HepG2 (cell line): ENCODE measurements around the gene PLEKHM2. TPM values are rescaled to one million over a fixed set of nuclear protein-coding genes. Genes with fewer than 3 reads are reported as not detected.
A peak's percentile ranks its signal among the peaks of the same experiment; 100 is the strongest.

ENCODE experiments used
- ATAC-seq: fragments of 200-7000 bp; cut with Tn5 transposase; 3 replicates; pipeline ENCODE4 v1.9.1; 2020; ENCODE audit warnings: mild to moderate bottlenecking, moderate library complexity
- BruUV-seq: library from RNA; stranded (reverse); fragments of 400-500 nt; replicated peaks from 2 replicates; lab custom pipeline; 2021; lab: Mats Ljungman, UMichigan
- CTCF ChIA-PET: fragments of 300-600 bp; formaldehyde crosslinking; extraction: SDS; loops from one replicate; lab custom pipeline; 2021; ENCODE audit warnings: low total read pairs, inconsistent platforms, low intra/inter-chr PET ratio; lab: Yijun Ruan, JAX
- POLR2A ChIA-PET: fragments of 350-600 bp; sonication (Branson Sonifier 250); formaldehyde crosslinking; loops from one replicate; lab custom pipeline; 2020; ENCODE audit warnings: antibody characterized with exemption, inconsistent platforms; lab: Yijun Ruan, JAX
- DNase-seq: peaks from one replicate; pipeline ENCODE4 v3.0.0-alpha.2; 2015; ENCODE audit warnings: low spot score
- FAIRE-seq: peaks from 3 replicates; lab custom pipeline; 2011; peaks lifted over from hg19 to GRCh38; lab: Jason Lieb, UNC
- H2AFZ ChIP-seq: one replicate; pipeline ENCODE4 v1.6.1; 2011; ENCODE audit warnings: low read length, inconsistent platforms
- H3K27ac ChIP-seq: fragments of 300-600 bp; 3 replicates; pipeline ENCODE4 v1.8.0; 2011; ENCODE audit warnings: mixed run types, mild to moderate bottlenecking, mixed read lengths, low read length, inconsistent platforms; ENCODE audit not compliant: insufficient read depth; ENCODE audit errors: extremely low read length
- H3K27me3 ChIP-seq, 2 experiments: fragments of 200-600 bp in 1 of 2; 2 replicates in 1 of 2; 3 replicates in 1 of 2; pipeline versions ENCODE4 v1.6.0 to v1.8.0; 2011; ENCODE audit warnings: low read length in 2 of 2, mild to moderate bottlenecking in 2 of 2, moderate library complexity in 2 of 2, inconsistent platforms in 1 of 2; ENCODE audit not compliant: insufficient read depth in 2 of 2, control insufficient read depth in 1 of 2
- H3K36me3 ChIP-seq, 2 experiments: fragments of 200-600 bp in 1 of 2; replicated peaks in 1 of 2; 2 replicates in 1 of 2; 3 replicates in 1 of 2; pipeline versions ENCODE4 v1.5.1 to v1.8.0; 2011; ENCODE audit warnings: low read length in 2 of 2, inconsistent platforms in 1 of 2; ENCODE audit not compliant: insufficient read depth in 2 of 2, control insufficient read depth in 1 of 2
- H3K4me1 ChIP-seq: 2 replicates; pipeline ENCODE4 v1.5.1; 2012; ENCODE audit warnings: low read length, inconsistent platforms; ENCODE audit not compliant: insufficient read depth
- H3K4me2 ChIP-seq: 2 replicates; pipeline ENCODE4 v1.6.0; 2011; ENCODE audit warnings: low read depth, low read length, inconsistent platforms
- H3K4me3 ChIP-seq, 3 experiments: fragments of 200-600 bp in 1 of 3; sonication (generic), shearing (Covaris generic) in 1 of 3; replicated peaks in 1 of 3; 2 replicates each; pipeline ENCODE4 v1.5.1; 2011 to 2016; ENCODE audit warnings: low read length in 3 of 3, inconsistent platforms in 2 of 3, low read depth in 2 of 3, mild to moderate bottlenecking in 2 of 3, control low read depth in 1 of 3, mixed read lengths in 1 of 3; ENCODE audit not compliant: insufficient read depth in 1 of 3
- H3K79me2 ChIP-seq: one replicate; pipeline ENCODE4 v1.6.1; 2011; ENCODE audit warnings: low read length, inconsistent platforms; ENCODE audit not compliant: insufficient read depth
- H3K9ac ChIP-seq: 2 replicates; pipeline ENCODE4 v1.6.0; 2011; ENCODE audit warnings: mild to moderate bottlenecking, low read depth, low read length, inconsistent platforms; ENCODE audit not compliant: insufficient read depth
- H3K9me3 ChIP-seq: 2 replicates; pipeline ENCODE4 v1.5.1; 2012; ENCODE audit warnings: mild to moderate bottlenecking, low read length
- H4K20me1 ChIP-seq: 2 replicates; pipeline ENCODE4 v1.6.0; 2011; ENCODE audit warnings: inconsistent platforms, mild to moderate bottlenecking, low read length, moderate library complexity; ENCODE audit not compliant: insufficient read depth
- FUBP1 ChIP-seq: sonication (generic); formaldehyde crosslinking; IDR thresholded peaks from 2 replicates; pipeline ENCODE4 v1.5.1; 2020; ENCODE audit warnings: missing genetic modification reagents, mild to moderate bottlenecking, borderline replicate concordance
- HOXA3 ChIP-seq: sonication (generic); formaldehyde crosslinking; IDR thresholded peaks from 2 replicates; pipeline ENCODE4 v1.5.0; 2020; ENCODE audit warnings: missing genetic modification reagents
- KDM1A ChIP-seq: IDR thresholded peaks from 2 replicates; pipeline ENCODE4 v1.6.1; 2016; ENCODE audit warnings: missing compliant biosample characterization
- KDM2A ChIP-seq: sonication (generic); formaldehyde crosslinking; IDR thresholded peaks from 2 replicates; pipeline ENCODE4 v1.4.0; 2020; ENCODE audit warnings: low read depth, missing genetic modification reagents, borderline replicate concordance
- MEIS2 ChIP-seq: sonication (generic); formaldehyde crosslinking; IDR thresholded peaks from 2 replicates; pipeline ENCODE4 v1.9.0; 2021; ENCODE audit warnings: mild to moderate bottlenecking, missing genetic modification reagents
- POLR2G ChIP-seq: fragments of 200-400 bp; formaldehyde crosslinking; IDR thresholded peaks from 2 replicates; pipeline ENCODE4 v1.6.1; 2018; ENCODE audit warnings: mild to moderate bottlenecking, low read depth, low read length, moderate library complexity
- RBM22 ChIP-seq: fragments of 200-400 bp; formaldehyde crosslinking; optimal IDR thresholded peaks from 2 replicates; pipeline ENCODE3; 2017; ENCODE audit warnings: mild to moderate bottlenecking, low read length, moderate library complexity
- TCF7L2 ChIP-seq: IDR thresholded peaks from 2 replicates; pipeline ENCODE4 v1.6.1; 2011; ENCODE audit warnings: mild to moderate bottlenecking, low read depth, low read length, moderate library complexity
- ZBTB43 ChIP-seq: sonication (generic); formaldehyde crosslinking; conservative IDR thresholded peaks from 2 replicates; pipeline ENCODE4 v1.4.0; 2020; ENCODE audit warnings: missing genetic modification reagents
- ZC3H13 ChIP-seq: sonication (generic); formaldehyde crosslinking; IDR thresholded peaks from 2 replicates; pipeline ENCODE4 v1.8.1; 2023; ENCODE audit warnings: mild to moderate bottlenecking, missing genetic modification reagents, moderate library complexity
- WGBS: methylation state at CpG from one replicate; pipeline ENCODE4 v1.1.6; 2017; ENCODE audit warnings: low lambda C conversion rate; 5-methylcytosine and 5-hydroxymethylcytosine counted together
- in situ Hi-C: cut with HindIII; loops from 2 replicates; pipeline ENCODE4 v1.10.0; 2017; ENCODE audit warnings: low pct_unique_long_range_greater_than_20kb; ENCODE audit not compliant: extremely low pct_ligation_motif_present
- intact Hi-C: fragments of 100-400 bp; cut with micrococcal nuclease; formaldehyde crosslinking; loops from one replicate; pipeline ENCODE4 v1.10.0; 2022; ENCODE audit not compliant: unreplicated experiment
- polyA plus RNA-seq, 8 experiments: library from polyadenylated mRNA; depleted of rRNA in 3 of 8; stranded (reverse) in 7 of 8; unstranded in 1 of 8; fragments of >200 nt; fragmentation: Illumina TruSeq in 4 of 8; extraction: Trizol in 4 of 8; gene quantifications; 2 replicates each; pipeline versions ENCODE4 v1.2.1 to v1.2.3, GENCODE V29; 2011 to 2016; ENCODE audit warnings: low read depth in 4 of 8, missing spikeins in 1 of 8, mixed read lengths in 1 of 8; ENCODE audit not compliant: insufficient read depth in 1 of 8
- total RNA-seq, 5 experiments: library from RNA; depleted of rRNA; stranded (reverse); fragments of >200 nt; fragmentation: Illumina TruSeq; extraction: Trizol; gene quantifications; 2 replicates each; pipeline ENCODE4 v1.2.3, GENCODE V29; 2016; ENCODE audit warnings: low read depth in 1 of 5

The PLEKHM2 gene
- total and polyA plus RNA-seq, 2 of the 13 experiments (the other 11 are each of a cell fraction or from before 2014, with no cell fraction given) = 16.5 to 27.3 TPM

- Histone ChIP-seq H3K4me2 (no peak overlapping the region), H3K27me3 (no peaks in the 10 kb centered on the region), H3K4me3 (no peak overlapping the region), H3K4me1 (peaks cover 12% of the 10 kb centered on the region; the same call in 1 of the 2 replicates), H3K36me3 (peaks cover 0 to 1% of the 10 kb centered on the region in 2 experiments; a peak in 1 of 5 replicates), H3K79me2 (no peaks in the 10 kb centered on the region), H3K27ac (no peak overlapping the region), H2AFZ (no peak overlapping the region), H3K9ac (no peak overlapping the region), H4K20me1 (no peaks in the 10 kb centered on the region), H3K9me3 (no peaks in the 10 kb centered on the region)
- in situ Hi-C loops = no loop called here
- ChIA-PET POLR2A (interaction anchor here (1.6 to 2.3 kb wide), 2 partner anchors 11 to 143 kb away, joined by 5 to 8 read pairs; partner anchors contain the start of gene DNAJC16), CTCF (no interaction called here)
- no peak for DNase-seq
- FAIRE-seq = no peak
- peak; percentile 17 for ATAC-seq
- no TSS peak for BruUV-seq
- WGBS = 64% methylated on average over 3 of the region's 4 CpGs
- intact Hi-C loops = no loop called here
- peak; percentile 65 for TF ChIP-seq POLR2G
- no peak for TF ChIP-seq MEIS2
- TF ChIP-seq RBM22 = peak; percentile 66
- TF ChIP-seq HOXA3 (CRISPR knock-in tag) = no peak
- no peak for TF ChIP-seq FUBP1 (CRISPR knock-in tag)
- TF ChIP-seq KDM1A (CRISPR knock-in tag) = no peak
- TF ChIP-seq ZBTB43 (CRISPR knock-in tag) = no peak
- TF ChIP-seq ZC3H13 (CRISPR knock-in tag) = peak; percentile 16; the same call in 1 of the 2 replicates
- TF ChIP-seq KDM2A (CRISPR knock-in tag) = peak; percentile 15; the same call in 1 of the 2 replicates
- no peak for TF ChIP-seq TCF7L2
Observed at GRCh38 chr1:15669864-15670263, 14.3 kb upstream of the PLEKHM2 start.
